Coronary artery (tissue), 2 donors: ENCODE data around the gene PHEX.
"Not testable (repeated sequence)": the region's sequence is repeated elsewhere in the genome, so short reads cannot be mapped to it uniquely, and the experiment has no call there.

Source experiments
- DNase-seq: peaks from one replicate; pipeline ENCODE4 v3.0.0-alpha.2; 2017; ENCODE audit warnings: low spot score
- H3K27ac ChIP-seq, 2 donors: fragments of 200-600 bp; sonication (generic); one replicate each; pipeline ENCODE4 v1.5.1; 2016 to 2019
- H3K4me3 ChIP-seq: fragments of 200-600 bp; sonication (generic); 2 replicates; pipeline ENCODE4 v1.5.1; 2016; ENCODE audit warnings: mild to moderate bottlenecking, moderate library complexity
- TF ChIP-seq, protein P1 (sequence below): fragments of 200-600 bp; sonication (generic); IDR thresholded peaks from one replicate; pipeline ENCODE4 v1.5.1; 2019; ENCODE audit warnings: antibody characterized with exemption

PHEX gene

DNA sequence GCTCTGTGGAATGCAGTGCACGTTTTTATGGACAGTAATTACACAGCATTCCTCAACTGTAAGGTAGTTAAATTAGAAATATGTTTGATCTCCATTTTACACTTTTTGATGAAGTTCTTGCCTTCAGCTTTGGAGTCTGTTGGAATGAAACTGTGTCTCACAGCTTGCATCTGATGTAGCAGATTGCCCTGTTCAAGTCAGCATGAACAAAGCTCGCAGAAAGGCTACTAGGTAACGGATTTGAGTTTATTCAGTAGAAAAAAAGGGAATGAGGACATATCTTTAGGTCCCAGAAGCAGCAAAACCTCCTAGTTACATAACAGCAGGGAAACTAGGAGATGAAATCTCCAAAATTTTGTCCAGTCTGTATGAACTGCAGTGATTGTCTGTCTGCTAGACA is 216.3 kb downstream of the PHEX start:
- no peak overlapping the region for H3K27ac ChIP-seq
- TF ChIP-seq, protein P1, sequence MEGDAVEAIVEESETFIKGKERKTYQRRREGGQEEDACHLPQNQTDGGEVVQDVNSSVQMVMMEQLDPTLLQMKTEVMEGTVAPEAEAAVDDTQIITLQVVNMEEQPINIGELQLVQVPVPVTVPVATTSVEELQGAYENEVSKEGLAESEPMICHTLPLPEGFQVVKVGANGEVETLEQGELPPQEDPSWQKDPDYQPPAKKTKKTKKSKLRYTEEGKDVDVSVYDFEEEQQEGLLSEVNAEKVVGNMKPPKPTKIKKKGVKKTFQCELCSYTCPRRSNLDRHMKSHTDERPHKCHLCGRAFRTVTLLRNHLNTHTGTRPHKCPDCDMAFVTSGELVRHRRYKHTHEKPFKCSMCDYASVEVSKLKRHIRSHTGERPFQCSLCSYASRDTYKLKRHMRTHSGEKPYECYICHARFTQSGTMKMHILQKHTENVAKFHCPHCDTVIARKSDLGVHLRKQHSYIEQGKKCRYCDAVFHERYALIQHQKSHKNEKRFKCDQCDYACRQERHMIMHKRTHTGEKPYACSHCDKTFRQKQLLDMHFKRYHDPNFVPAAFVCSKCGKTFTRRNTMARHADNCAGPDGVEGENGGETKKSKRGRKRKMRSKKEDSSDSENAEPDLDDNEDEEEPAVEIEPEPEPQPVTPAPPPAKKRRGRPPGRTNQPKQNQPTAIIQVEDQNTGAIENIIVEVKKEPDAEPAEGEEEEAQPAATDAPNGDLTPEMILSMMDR, result no peak
- no peak overlapping the region for H3K4me3 ChIP-seq
- DNase-seq, result no peak

DNA sequence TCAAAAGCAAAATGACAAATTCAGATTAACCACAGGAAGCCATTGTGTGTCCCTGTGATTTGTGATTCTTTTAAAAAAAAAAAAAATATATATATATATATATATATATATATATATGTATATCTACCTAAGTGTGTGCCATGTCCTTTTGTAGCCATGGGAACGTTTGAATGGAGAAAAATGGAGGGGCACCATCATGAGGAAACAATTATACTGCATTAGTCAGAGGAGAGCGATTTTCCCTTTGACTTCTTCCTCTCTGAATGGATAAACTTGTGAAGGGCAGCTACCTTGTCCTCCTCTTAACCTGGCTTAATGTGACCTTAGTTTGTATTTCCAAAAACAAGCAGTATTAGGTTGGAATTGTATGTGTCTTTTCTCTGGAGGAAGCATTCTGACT is 217.2 kb downstream of the PHEX start:
- no peak for DNase-seq
- Histone ChIP-seq H3K4me3 (no peak overlapping the region), H3K27ac (no peak overlapping the region)
- TF ChIP-seq, protein P1, result no peak

DNA sequence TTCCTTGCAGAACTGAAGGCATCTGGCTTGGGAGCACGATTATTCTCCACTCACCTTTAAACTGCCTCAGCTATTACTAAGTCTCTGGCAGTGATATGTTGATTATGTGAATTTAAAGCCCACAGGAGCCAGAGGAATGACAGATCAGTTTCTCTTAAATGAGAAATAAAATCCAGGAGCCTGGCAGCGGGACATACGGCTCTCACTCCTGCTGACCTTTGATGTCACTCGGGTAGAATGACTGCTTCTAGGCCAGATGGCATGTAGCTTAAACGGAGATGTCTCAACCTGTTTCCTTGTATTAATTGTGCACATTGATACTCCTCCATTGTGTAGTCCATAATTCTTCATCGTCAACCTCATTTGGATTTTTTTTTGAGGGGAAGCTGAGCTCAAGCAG is 236.6 kb downstream of the PHEX start:
- no peak for DNase-seq
- no peak overlapping the region for H3K27ac ChIP-seq
- no peak overlapping the region for H3K4me3 ChIP-seq
- TF ChIP-seq, protein P1, result no peak

DNA sequence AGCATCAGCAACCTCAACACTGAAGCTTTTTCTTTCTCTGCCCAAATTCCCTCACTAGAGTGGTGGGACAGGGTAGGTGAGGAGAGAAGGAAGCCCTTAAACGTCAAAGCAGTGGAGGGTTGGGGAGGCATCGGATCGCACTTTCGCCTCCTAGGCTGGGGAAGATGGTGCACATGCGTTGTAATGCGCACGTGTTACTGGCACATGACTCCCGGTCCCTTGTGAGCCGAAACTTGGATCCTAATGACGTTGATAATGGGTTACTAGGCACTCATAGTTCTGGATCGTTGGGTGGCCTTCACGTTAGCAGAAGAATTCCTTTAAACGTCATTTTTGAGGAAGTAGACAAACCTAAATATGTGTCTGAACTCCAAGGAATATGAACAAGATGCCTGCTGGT is 240.5 kb downstream of the PHEX start, which contains the start of gene CBLL2:
Gene CBLL2 (plus strand): TSS at position 301 of the 400 bp plus-strand sequence. CDS start 79 bp downstream, at position 380.
- no peak for DNase-seq
- TF ChIP-seq, protein P1, result no peak
- Histone ChIP-seq H3K27ac (no peak within 1 kb of the TSS), H3K4me3 (no peak within 1 kb of the TSS)

DNA sequence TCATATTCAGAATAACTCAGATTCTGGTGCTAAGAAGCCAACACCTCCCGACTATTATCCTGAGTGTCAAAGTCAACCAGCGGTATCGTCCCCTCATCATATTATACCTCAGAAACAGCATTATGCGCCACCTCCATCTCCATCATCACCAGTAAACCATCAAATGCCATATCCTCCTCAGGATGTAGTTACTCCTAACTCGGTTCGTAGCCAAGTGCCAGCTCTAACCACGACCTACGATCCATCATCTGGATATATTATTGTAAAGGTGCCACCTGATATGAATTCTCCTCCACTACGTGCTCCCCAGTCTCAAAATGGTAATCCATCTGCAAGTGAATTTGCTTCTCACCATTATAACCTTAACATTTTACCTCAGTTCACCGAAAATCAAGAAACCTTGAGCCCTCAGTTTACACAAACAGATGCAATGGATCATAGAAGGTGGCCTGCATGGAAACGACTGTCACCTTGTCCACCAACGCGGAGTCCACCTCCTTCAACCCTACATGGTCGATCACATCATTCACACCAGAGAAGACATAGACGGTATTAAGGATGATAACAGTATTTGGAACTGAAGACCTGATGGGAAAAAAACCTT is 241.7 kb downstream of the PHEX start:
- TF ChIP-seq, protein P1, result no peak
- H3K4me3 ChIP-seq, result no peak overlapping the region
- no peak overlapping the region for H3K27ac ChIP-seq
- DNase-seq, result no peak

DNA sequence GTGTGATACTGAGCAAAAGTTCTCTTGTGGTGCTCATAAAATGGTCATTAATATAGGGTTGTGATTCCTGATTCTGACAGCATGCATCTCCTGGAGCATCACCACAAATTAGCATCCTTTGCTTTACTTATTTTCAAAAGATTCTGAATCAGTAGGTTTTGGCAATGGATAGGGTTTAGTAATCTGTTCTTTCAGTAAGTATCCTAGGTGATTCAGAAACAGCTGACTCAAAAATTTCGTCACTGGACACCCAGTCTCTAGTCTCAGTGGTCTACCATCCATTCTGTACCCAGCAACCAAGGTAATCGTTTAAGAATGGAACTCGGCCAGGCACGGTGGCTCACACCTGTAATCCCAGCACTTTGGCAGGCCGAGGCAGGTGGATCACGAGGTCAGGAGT is 244.7 kb downstream of the PHEX start:
- TF ChIP-seq, protein P1, result no peak
- Histone ChIP-seq H3K4me3 (no peak overlapping the region), H3K27ac (no peak overlapping the region)
- DNase-seq, result no peak

DNA sequence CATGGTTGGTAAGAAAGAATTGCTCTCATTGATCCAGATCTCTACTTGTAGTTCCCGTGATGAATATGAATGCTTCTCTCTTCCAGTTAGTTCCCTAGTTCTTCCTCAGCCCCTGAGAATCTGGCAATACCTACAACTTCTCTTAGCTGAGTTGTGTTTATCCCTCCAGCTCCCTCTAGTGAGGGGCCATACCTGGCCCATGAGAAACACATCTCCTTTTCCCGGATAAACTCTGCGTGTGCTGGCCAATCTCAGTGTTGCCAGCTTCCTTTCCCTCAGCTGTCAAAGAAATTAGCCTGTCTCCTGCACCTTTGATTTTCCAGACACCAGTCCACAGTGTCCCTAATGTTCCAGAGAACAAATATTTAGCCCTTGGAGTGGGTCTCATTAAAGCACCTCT is 246.2 kb downstream of the PHEX start:
- H3K4me3 ChIP-seq, result no peak overlapping the region
- no peak for DNase-seq
- H3K27ac ChIP-seq, result no peak overlapping the region
- TF ChIP-seq, protein P1, result no peak

DNA sequence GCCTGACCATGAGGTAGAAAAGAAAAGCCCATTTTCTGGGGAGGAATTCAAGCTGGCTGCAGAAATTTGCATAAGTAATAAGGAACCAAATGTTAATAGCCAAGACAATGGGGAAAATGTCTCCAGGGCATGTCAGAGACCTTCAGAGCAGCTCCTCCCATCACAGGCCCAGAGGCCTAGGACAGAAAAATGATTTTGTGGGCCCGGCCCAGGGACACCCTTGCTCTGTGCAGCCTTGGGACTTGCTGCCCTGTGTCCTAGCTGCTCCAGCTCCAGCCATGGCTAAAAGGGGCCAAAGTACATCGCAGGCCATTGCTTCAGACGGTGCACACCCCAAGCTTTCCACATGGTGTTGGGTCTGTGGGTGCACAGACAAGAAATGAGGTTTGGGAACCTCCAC is 257.1 kb downstream of the PHEX start:
- not testable (repeated sequence) for DNase-seq, H3K27ac ChIP-seq, H3K4me3 ChIP-seq
